Neural crest cell (in vitro differentiated cells): ENCODE measurements around the gene UGT1A5. TPM values are rescaled to one million over a fixed set of nuclear protein-coding genes. Genes with fewer than 3 reads are reported as not detected.
"Not testable (repeated sequence)": the region's sequence is repeated elsewhere in the genome, so short reads cannot be mapped to it uniquely, and the experiment has no call there.

Source experiments
- DNase-seq: peaks from one replicate; pipeline ENCODE4 v3.0.0; 2021; ENCODE audit warnings: low read depth, mixed read lengths, low spot score
- H3K27ac Mint-ChIP-seq: one replicate; pipeline ENCODE4 v1.8.0; 2021; ENCODE audit warnings: mild to moderate bottlenecking, mixed read lengths; ENCODE audit not compliant: unreplicated experiment
- H3K27me3 Mint-ChIP-seq: 2 replicates; pipeline ENCODE4 v1.8.0; 2021; ENCODE audit warnings: low read depth, mild to moderate bottlenecking, mixed read lengths
- H3K36me3 Mint-ChIP-seq: 2 replicates; pipeline ENCODE4 v1.8.0; 2021; ENCODE audit warnings: low read depth, mild to moderate bottlenecking, mixed read lengths
- H3K4me1 Mint-ChIP-seq: 2 replicates; pipeline ENCODE4 v1.8.0; 2021; ENCODE audit warnings: mixed read lengths
- H3K4me3 Mint-ChIP-seq: one replicate; pipeline ENCODE4 v1.8.0; 2021; ENCODE audit warnings: mild to moderate bottlenecking, mixed read lengths
- H3K9me3 Mint-ChIP-seq: 2 replicates; pipeline ENCODE4 v1.8.0; 2021; ENCODE audit warnings: mixed read lengths
- CTCF ChIP-seq: fragments of 200-600 bp; sonication (generic); conservative IDR thresholded peaks from 2 replicates; pipeline ENCODE4 v1.5.0; 2021; ENCODE audit warnings: antibody characterized with exemption, mild to moderate bottlenecking
- total RNA-seq: library from RNA; stranded (reverse); gene quantifications from 2 replicates; pipeline ENCODE4 v1.2.1, GENCODE V29; 2021

UGT1A5 gene
- total RNA-seq, 1 donor from 2014 or later, result not detected

- Mint-ChIP-seq H3K4me3 (no peak overlapping the region), H3K4me1 (peaks cover 2% of the 10 kb centered on the region), H3K36me3 (peaks cover under 1% of the 10 kb centered on the region), H3K27ac (no peak overlapping the region), H3K27me3 (no peaks in the 10 kb centered on the region), H3K9me3 (peaks cover 7% of the 10 kb centered on the region)
- DNase-seq, result no peak
- TF ChIP-seq CTCF, result no peak
Observed at GRCh38 chr2:233693963-233694362, 18.7 kb upstream of the UGT1A5 start.

- peaks cover 21% of the 10 kb centered on the region for H3K9me3 Mint-ChIP-seq
- no peaks in the 10 kb centered on the region for H3K27me3 Mint-ChIP-seq
- H3K27ac Mint-ChIP-seq, result no peak overlapping the region
- peaks cover 3% of the 10 kb centered on the region for H3K36me3 Mint-ChIP-seq
- DNase-seq, result no peak
- H3K4me3 Mint-ChIP-seq, result no peak overlapping the region
- H3K4me1 Mint-ChIP-seq, result peaks cover 16% of the 10 kb centered on the region
- TF ChIP-seq CTCF, result no peak
Observed at GRCh38 chr2:233698740-233699139, 14.0 kb upstream of the UGT1A5 start.

- TF ChIP-seq CTCF, result no peak
- peaks cover 6% of the 10 kb centered on the region for H3K36me3 Mint-ChIP-seq
- H3K4me3 Mint-ChIP-seq, result no peak overlapping the region
- no peaks in the 10 kb centered on the region for H3K27me3 Mint-ChIP-seq
- H3K9me3 Mint-ChIP-seq, result peaks cover 21% of the 10 kb centered on the region
- H3K27ac Mint-ChIP-seq, result peak overlapping the region; percentile 94
- H3K4me1 Mint-ChIP-seq, result peaks cover 16% of the 10 kb centered on the region
- no peak for DNase-seq
Observed at GRCh38 chr2:233699424-233700027, 13.2 kb upstream of the UGT1A5 start.

GRCh38 chr2:233700028-233700635 lies 12.6 kb upstream of the UGT1A5 start:
- H3K27ac Mint-ChIP-seq, result peak overlapping the region; percentile 94
- H3K4me3 Mint-ChIP-seq, result no peak overlapping the region
- TF ChIP-seq CTCF, result no peak
- H3K36me3 Mint-ChIP-seq, result peaks cover 6% of the 10 kb centered on the region
- DNase-seq, result no peak
- no peaks in the 10 kb centered on the region for H3K27me3 Mint-ChIP-seq
- H3K9me3 Mint-ChIP-seq, result peaks cover 21% of the 10 kb centered on the region
- peaks cover 16% of the 10 kb centered on the region for H3K4me1 Mint-ChIP-seq

GRCh38 chr2:233700842-233701241 lies 11.9 kb upstream of the UGT1A5 start:
- H3K27ac Mint-ChIP-seq, result not testable (repeated sequence)

GRCh38 chr2:233702238-233702637 lies 10.5 kb upstream of the UGT1A5 start:
- H3K36me3 Mint-ChIP-seq, result peaks cover 6% of the 10 kb centered on the region
- no peak overlapping the region for H3K4me3 Mint-ChIP-seq

More at GRCh38 chr2:233700842-233701241, 11.9 kb upstream of the UGT1A5 start:
- peaks cover 16% of the 10 kb centered on the region for H3K4me1 Mint-ChIP-seq
- H3K36me3 Mint-ChIP-seq, H3K4me3 Mint-ChIP-seq, DNase-seq, H3K27me3 Mint-ChIP-seq: not testable (repeated sequence)
- peaks cover 21% of the 10 kb centered on the region for H3K9me3 Mint-ChIP-seq

More at GRCh38 chr2:233702238-233702637, 10.5 kb upstream of the UGT1A5 start:
- TF ChIP-seq CTCF, result no peak
- Mint-ChIP-seq H3K27ac (no peak overlapping the region), H3K4me1 (peaks cover 16% of the 10 kb centered on the region), H3K9me3 (peaks cover 17% of the 10 kb centered on the region), H3K27me3 (no peaks in the 10 kb centered on the region)
- DNase-seq, result no peak
